ENCODE data around the gene SGMS1.

DNA sequence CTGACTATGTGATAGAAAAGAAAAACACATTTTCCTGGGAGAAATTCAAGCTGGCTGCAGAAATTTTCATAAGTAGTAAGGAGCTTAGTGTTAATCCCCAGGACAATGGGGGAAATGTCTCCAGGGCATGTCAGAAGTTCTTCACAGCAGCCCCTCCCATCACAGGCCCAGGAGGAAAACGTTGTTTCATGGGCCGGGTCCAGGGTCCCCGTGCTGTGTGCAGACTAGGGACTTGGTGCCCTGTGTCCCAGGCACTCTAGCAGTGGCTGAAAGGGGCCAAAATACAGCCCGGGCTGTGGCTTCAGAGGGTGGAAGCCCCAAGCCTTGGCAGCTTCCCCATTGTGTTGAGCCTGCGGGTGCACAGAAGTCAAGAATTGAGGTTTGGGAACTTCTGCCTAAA is 273.4 kb downstream of the SGMS1 start:
- TF ChIP-seq, protein P1, sequence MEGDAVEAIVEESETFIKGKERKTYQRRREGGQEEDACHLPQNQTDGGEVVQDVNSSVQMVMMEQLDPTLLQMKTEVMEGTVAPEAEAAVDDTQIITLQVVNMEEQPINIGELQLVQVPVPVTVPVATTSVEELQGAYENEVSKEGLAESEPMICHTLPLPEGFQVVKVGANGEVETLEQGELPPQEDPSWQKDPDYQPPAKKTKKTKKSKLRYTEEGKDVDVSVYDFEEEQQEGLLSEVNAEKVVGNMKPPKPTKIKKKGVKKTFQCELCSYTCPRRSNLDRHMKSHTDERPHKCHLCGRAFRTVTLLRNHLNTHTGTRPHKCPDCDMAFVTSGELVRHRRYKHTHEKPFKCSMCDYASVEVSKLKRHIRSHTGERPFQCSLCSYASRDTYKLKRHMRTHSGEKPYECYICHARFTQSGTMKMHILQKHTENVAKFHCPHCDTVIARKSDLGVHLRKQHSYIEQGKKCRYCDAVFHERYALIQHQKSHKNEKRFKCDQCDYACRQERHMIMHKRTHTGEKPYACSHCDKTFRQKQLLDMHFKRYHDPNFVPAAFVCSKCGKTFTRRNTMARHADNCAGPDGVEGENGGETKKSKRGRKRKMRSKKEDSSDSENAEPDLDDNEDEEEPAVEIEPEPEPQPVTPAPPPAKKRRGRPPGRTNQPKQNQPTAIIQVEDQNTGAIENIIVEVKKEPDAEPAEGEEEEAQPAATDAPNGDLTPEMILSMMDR (IDR thresholded peaks at IDR 0.05) = no peak
- TF ChIP-seq POLR2A (IDR thresholded peaks at IDR 0.05) (no peak), POLR2AphosphoS5 (IDR thresholded peaks at IDR 0.05) (no peak), EP300 (IDR thresholded peaks at IDR 0.05; ENCODE audit: low read depth) (no peak)

All from transverse colon (tissue), 4 donors.